SH-SY5Y (cell line): ENCODE measurements around the gene XPNPEP3.

Experiments used
- GATA2 ChIP-seq: IDR thresholded peaks from 2 replicates; pipeline ENCODE4 v1.6.1; 2011; ENCODE audit warnings: mild to moderate bottlenecking, low read depth, low read length
- GATA3 ChIP-seq: IDR thresholded peaks from 2 replicates; pipeline ENCODE4 v1.6.1; 2011; ENCODE audit warnings: low read depth, mild to moderate bottlenecking, low read length, moderate library complexity

DNA sequence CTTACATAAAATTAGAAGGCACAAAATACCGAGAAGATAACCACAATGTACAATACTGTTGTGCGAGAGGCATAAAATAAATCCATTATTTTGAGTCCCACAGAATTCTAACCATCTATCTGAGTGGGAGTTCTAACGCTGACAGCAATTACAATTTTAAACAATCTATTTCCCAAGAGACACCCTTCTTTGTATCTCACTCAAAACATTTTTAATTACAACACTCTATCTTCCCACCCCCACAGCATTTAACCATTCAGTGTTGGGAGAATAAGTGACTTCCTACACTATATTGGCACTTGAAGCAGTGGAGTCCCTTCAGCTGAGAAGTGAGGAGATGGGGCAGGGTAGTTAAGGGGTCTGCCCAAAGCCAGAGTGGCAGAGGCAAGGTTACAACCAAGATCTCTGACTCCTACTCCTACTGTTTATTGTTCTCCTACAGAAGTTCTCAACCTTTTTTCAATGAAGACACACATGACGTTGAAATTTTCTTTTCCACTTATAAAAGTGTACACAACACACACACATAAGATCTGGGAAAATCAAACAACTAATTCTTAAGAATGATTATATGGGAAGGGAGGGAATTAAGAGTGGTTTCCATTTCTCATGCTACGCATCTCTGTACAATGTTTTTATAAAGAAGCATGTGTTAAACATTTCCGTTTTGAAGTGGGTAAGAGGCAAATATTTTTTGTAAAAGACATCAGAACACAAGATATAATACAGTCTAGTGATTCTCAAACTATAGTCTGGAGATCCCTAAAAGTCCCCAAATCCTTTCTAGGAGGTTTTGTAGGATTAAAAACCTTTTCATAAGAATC lies 48.7 kb upstream of the XPNPEP3 start:
- TF ChIP-seq GATA3 (no peak), GATA2 (no peak)
